Activated CD4-positive, alpha-beta T cell treated with anti-CD3 and anti-CD28 coated beads for 36 hours (primary cell): Measurements from ENCODE around the gene ANKRD29. TPM values are rescaled to one million over a fixed set of nuclear protein-coding genes. Genes with fewer than 3 reads are reported as not detected.

ENCODE experiments used
- ATAC-seq: fragments of 200-7000 bp; cut with Tn5 transposase; one replicate; pipeline ENCODE4 v1.10.0; 2021; ENCODE audit warnings: mild to moderate bottlenecking, moderate library complexity
- CTCF ChIA-PET: fragments of 350-600 bp; sonication (Branson Sonifier 250); formaldehyde crosslinking; loops from one replicate; lab custom pipeline; 2021; ENCODE audit warnings: antibody characterized with exemption; lab: Charles Lee
- POLR2A ChIA-PET: fragments of 350-600 bp; sonication (Branson Sonifier 250); formaldehyde crosslinking; loops from one replicate; lab custom pipeline; 2021; ENCODE audit warnings: antibody characterized with exemption, inconsistent platforms; lab: Charles Lee
- DNase-seq: peaks from one replicate; pipeline ENCODE4 v3.0.0-alpha.2; 2020
- H3K27ac Mint-ChIP-seq: one replicate; pipeline ENCODE4 v1.8.0; 2021; ENCODE audit warnings: mixed read lengths
- H3K27me3 Mint-ChIP-seq: one replicate; pipeline ENCODE4 v1.8.0; 2021; ENCODE audit warnings: mixed read lengths
- H3K36me3 Mint-ChIP-seq: one replicate; pipeline ENCODE4 v1.8.0; 2021; ENCODE audit warnings: low read depth, mixed read lengths
- H3K4me1 Mint-ChIP-seq: one replicate; pipeline ENCODE4 v1.8.0; 2021; ENCODE audit warnings: mixed read lengths
- H3K4me3 Mint-ChIP-seq: one replicate; pipeline ENCODE4 v1.8.0; 2021; ENCODE audit warnings: mild to moderate bottlenecking, moderate library complexity, mixed read lengths
- H3K9me3 Mint-ChIP-seq: one replicate; pipeline ENCODE4 v1.8.0; 2021; ENCODE audit warnings: low read depth, mixed read lengths
- intact Hi-C, 2 experiments: fragments of 100-400 bp; cut with DNase I in 1 of 2; cut with micrococcal nuclease in 1 of 2; formaldehyde crosslinking; loops; one replicate each; pipeline versions ENCODE4 v1.14.2 to v1.15.1; 2022 to 2024; cut with DNase I, micrococcal nuclease
- total RNA-seq, 2 experiments: library from RNA; stranded (reverse); gene quantifications; one replicate each; pipeline ENCODE4 v1.2.3, GENCODE V29; 2021

Gene ANKRD29
- total RNA-seq, 2 experiments from 2014 or later, result 0.21 TPM

- no peak overlapping the region for H3K4me3 Mint-ChIP-seq
- no peak for ATAC-seq
- H3K36me3 Mint-ChIP-seq, result peaks cover 3% of the 10 kb centered on the region
- H3K27me3 Mint-ChIP-seq, result peaks cover 8% of the 10 kb centered on the region
- H3K27ac Mint-ChIP-seq, result no peak overlapping the region
- CTCF ChIA-PET, result interaction anchor here (0.6 to 4.2 kb wide), 27 partner anchors 8 to 882 kb away, joined by 3 to 28 read pairs (median 4); no protein-coding TSS in a partner anchor
- POLR2A ChIA-PET, result no interaction called here
- H3K9me3 Mint-ChIP-seq, result peaks cover 4% of the 10 kb centered on the region
- intact Hi-C loops, result loop anchor here (1.0 to 10.0 kb wide), 5 partner anchors 80 to 203 kb away; no protein-coding TSS in a partner anchor
- H3K4me1 Mint-ChIP-seq, result no peaks in the 10 kb centered on the region
- DNase-seq, result no peak
These were observed 39.9 kb upstream of the ANKRD29 start for GRCh38 chr18:23702606-23703005.

DNA sequence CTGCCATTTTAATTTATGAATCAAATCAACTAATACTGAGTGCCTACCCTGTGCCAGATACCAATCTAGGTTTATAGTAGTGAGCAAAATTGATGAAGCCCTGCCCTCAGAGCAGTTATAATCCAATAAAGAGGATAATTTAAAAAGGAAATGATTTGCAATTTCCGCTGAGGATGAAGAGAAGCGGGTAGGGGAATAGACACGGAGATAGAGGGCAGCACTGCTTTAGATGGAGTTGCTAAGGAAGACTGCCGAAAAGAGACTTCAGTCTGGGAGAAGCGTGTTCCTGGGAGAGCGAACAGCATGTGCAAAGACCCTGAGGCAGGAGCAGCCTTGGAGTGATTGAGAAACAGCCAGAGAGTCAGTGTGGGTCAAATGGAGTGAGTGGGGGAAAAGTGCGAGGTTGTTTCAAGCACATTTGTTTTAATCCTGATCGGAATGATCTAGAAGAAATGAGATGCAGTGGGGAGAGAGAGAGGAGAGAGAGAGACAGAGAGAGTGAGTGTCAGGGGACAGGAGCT is 38.9 kb upstream of the ANKRD29 start:
- H3K9me3 Mint-ChIP-seq, result no peaks in the 10 kb centered on the region

GRCh38 chr18:23701017-23701416 is 38.3 kb upstream of the ANKRD29 start:
- H3K27ac Mint-ChIP-seq, result no peak overlapping the region
- H3K27me3 Mint-ChIP-seq, result peaks cover 8% of the 10 kb centered on the region
- H3K4me3 Mint-ChIP-seq, result no peak overlapping the region
- no peak for DNase-seq
- intact Hi-C loops, result loop anchor here (5.0 to 10.0 kb wide), 3 partner anchors 114 to 186 kb away; no protein-coding TSS in a partner anchor
- ChIA-PET CTCF (interaction anchor here (0.8 to 4.2 kb wide), 3 partner anchors 9 to 79 kb away, joined by 3 to 28 read pairs (median 6); no protein-coding TSS in a partner anchor), POLR2A (no interaction called here)
- no peaks in the 10 kb centered on the region for H3K9me3 Mint-ChIP-seq
- no peak for ATAC-seq
- no peaks in the 10 kb centered on the region for H3K36me3 Mint-ChIP-seq
- no peaks in the 10 kb centered on the region for H3K4me1 Mint-ChIP-seq

More for the DNA sequence above, 38.9 kb upstream of the ANKRD29 start:
- peaks cover 8% of the 10 kb centered on the region for H3K27me3 Mint-ChIP-seq
- intact Hi-C loops, result loop anchor here (5.0 to 10.0 kb wide), 3 partner anchors 113 to 187 kb away; no protein-coding TSS in a partner anchor
- ATAC-seq (no peak), DNase-seq (no peak)
- H3K36me3 Mint-ChIP-seq, result no peaks in the 10 kb centered on the region
- POLR2A ChIA-PET, result no interaction called here
- H3K27ac Mint-ChIP-seq, result no peak overlapping the region
- no peaks in the 10 kb centered on the region for H3K4me1 Mint-ChIP-seq
- H3K4me3 Mint-ChIP-seq, result no peak overlapping the region
- CTCF ChIA-PET, result interaction anchor here (0.8 to 4.2 kb wide), 4 partner anchors 36 to 80 kb away, joined by 3 to 28 read pairs (median 6); no protein-coding TSS in a partner anchor

GRCh38 chr18:23694637-23695430 is 32.1 kb upstream of the ANKRD29 start:
- no peak overlapping the region for H3K27ac Mint-ChIP-seq
- H3K27me3 Mint-ChIP-seq, result peaks cover 8% of the 10 kb centered on the region
- CTCF ChIA-PET, result interaction anchor here (0.6 to 4.2 kb wide), 4 partner anchors 9 to 666 kb away, joined by 3 to 18 read pairs (median 3); no protein-coding TSS in a partner anchor
- no peaks in the 10 kb centered on the region for H3K9me3 Mint-ChIP-seq
- intact Hi-C loops, result no loop called here
- DNase-seq (no peak), ATAC-seq (no peak)
- H3K4me1 Mint-ChIP-seq, result no peaks in the 10 kb centered on the region
- POLR2A ChIA-PET, result no interaction called here
- H3K4me3 Mint-ChIP-seq, result no peak overlapping the region
- H3K36me3 Mint-ChIP-seq, result no peaks in the 10 kb centered on the region

DNA sequence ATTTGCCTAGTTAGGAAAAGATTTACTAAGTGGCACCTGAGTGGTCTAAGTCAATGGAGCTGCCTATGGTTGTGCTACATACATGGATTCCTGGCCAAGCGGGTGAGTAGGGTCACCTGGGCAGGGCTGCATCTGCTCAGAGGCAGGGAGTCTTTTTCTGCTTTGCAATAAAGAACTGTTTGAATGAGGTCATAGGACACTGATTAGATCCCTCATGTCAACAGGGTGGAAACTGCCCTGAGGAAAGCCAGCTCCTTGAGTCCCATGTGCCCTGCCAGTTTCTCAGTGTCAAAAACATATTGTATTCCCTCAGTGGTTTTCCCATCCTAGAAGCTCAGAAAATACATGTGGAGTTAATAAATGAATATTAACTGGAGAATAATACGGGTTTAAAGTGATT is 31.1 kb upstream of the ANKRD29 start:
- Mint-ChIP-seq H3K27ac (no peak overlapping the region), H3K4me3 (no peak overlapping the region), H3K36me3 (no peaks in the 10 kb centered on the region), H3K9me3 (no peaks in the 10 kb centered on the region), H3K27me3 (peaks cover 11% of the 10 kb centered on the region), H3K4me1 (peaks cover 3% of the 10 kb centered on the region)
- CTCF ChIA-PET, result interaction anchor here (0.7 to 4.2 kb wide), 2 partner anchors 10 to 80 kb away, joined by 3 to 18 read pairs; no protein-coding TSS in a partner anchor
- DNase-seq (no peak), ATAC-seq (no peak)
- POLR2A ChIA-PET, result no interaction called here
- intact Hi-C loops, result no loop called here

- DNase-seq (peak; percentile 13), ATAC-seq (peak; percentile 7)
- ChIA-PET POLR2A (no interaction called here), CTCF (interaction anchor here (4.2 kb wide), 1 partner anchor 13 kb away, joined by 18 read pairs; no protein-coding TSS in a partner anchor)
- intact Hi-C loops, result no loop called here
- Mint-ChIP-seq H3K4me1 (peaks cover 5% of the 10 kb centered on the region), H3K27ac (no peak overlapping the region), H3K9me3 (no peaks in the 10 kb centered on the region), H3K36me3 (no peaks in the 10 kb centered on the region), H3K27me3 (peaks cover 32% of the 10 kb centered on the region), H3K4me3 (peak overlapping the region; percentile 40)
These were observed 27.9 kb upstream of the ANKRD29 start for GRCh38 chr18:23690505-23691068.

- H3K27ac Mint-ChIP-seq, result no peak overlapping the region
- peaks cover 32% of the 10 kb centered on the region for H3K27me3 Mint-ChIP-seq
- DNase-seq (peak; percentile 30), ATAC-seq (peak; percentile 38)
- POLR2A ChIA-PET, result no interaction called here
- intact Hi-C loops, result no loop called here
- H3K4me1 Mint-ChIP-seq, result peaks cover 5% of the 10 kb centered on the region
- H3K36me3 Mint-ChIP-seq, result no peaks in the 10 kb centered on the region
- no peaks in the 10 kb centered on the region for H3K9me3 Mint-ChIP-seq
- CTCF ChIA-PET, result no interaction called here
- peak overlapping the region; percentile 40 for H3K4me3 Mint-ChIP-seq
These were observed 27.1 kb upstream of the ANKRD29 start for GRCh38 chr18:23689616-23690504.

GRCh38 chr18:23689031-23689615 is 26.4 kb upstream of the ANKRD29 start, which contains the start of gene LAMA3:
TSS of gene LAMA3 (plus strand) at chr18:23689453. CDS start at chr18:23689684, 231 bp downstream.
- ChIA-PET POLR2A (no interaction called here), CTCF (interaction anchor here (1.4 kb wide), 1 partner anchor 28 kb away, joined by 4 read pairs; no protein-coding TSS in a partner anchor)
- Mint-ChIP-seq H3K27ac (no peak within 1 kb of the TSS), H3K36me3 (no peaks in the 10 kb centered on the region), H3K4me1 (peaks cover 5% of the 10 kb centered on the region), H3K4me3 (peak within 1 kb of the TSS; percentile 59), H3K27me3 (peaks cover 35% of the 10 kb centered on the region), H3K9me3 (no peaks in the 10 kb centered on the region)
- peak; percentile 57 for DNase-seq
- ATAC-seq, result peak; percentile 76
- intact Hi-C loops, result no loop called here

DNA sequence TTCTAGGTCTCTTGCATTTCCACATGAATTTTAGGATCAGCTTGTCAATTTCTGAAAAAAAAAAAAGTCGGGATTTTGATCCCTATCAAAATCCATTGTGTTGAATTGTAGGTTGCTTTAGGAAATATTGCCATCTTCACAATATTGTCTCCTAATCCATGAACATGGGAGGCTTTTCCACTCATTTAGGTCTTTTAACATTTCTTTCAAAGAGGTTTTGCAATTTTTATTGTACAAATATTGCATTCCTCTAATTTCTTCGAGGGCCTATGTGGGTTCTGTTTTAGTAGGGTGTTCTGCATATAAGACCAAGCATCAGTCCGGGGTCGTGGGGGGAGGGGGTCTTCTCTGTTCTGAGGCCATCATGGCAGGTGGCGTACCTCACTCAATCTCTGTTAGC is 25.8 kb upstream of the ANKRD29 start:
- no peaks in the 10 kb centered on the region for H3K36me3 Mint-ChIP-seq
- intact Hi-C loops, result no loop called here
- ATAC-seq (no peak), DNase-seq (no peak)
- ChIA-PET CTCF (interaction anchor here (1.2 to 1.4 kb wide), 2 partner anchors 15 to 27 kb away, joined by 4 read pairs; no protein-coding TSS in a partner anchor), POLR2A (no interaction called here)
- peaks cover 37% of the 10 kb centered on the region for H3K27me3 Mint-ChIP-seq
- no peak overlapping the region for H3K27ac Mint-ChIP-seq
- no peak overlapping the region for H3K4me3 Mint-ChIP-seq
- peaks cover 5% of the 10 kb centered on the region for H3K4me1 Mint-ChIP-seq
- H3K9me3 Mint-ChIP-seq, result no peaks in the 10 kb centered on the region

DNA sequence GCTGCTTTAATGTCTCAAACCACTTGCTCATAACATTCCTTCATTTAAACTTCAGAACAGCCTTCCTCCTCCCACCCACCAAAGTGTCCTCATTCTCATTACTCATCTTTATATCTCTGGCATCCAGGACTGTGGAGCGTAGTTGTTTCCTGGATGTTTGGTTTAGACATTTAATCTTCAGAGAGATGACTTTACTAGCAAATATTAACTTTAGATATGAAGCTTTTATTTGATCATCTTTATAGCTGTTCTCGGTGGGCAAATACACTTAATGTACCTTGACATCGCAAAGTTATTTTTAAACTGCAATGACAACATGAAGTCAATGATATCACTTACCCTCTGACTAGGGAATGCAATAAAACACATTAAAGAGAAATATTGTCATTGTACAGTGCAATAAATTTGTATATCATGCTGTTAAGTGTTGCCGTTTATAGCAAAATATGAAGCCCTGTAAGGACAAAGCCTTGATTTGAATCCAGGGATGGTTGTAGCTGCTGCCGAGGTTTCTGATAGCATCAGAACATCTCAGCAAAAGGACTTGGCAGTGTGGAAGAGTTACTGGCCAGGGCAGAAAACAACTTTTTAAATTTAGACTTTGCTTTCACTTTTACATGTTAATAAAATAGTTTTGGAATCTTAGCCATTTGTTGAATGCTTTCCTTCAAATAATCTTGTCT is 21.9 kb upstream of the ANKRD29 start:
- ATAC-seq, result no peak
- no peak for DNase-seq
- no peaks in the 10 kb centered on the region for H3K36me3 Mint-ChIP-seq
- no peak overlapping the region for H3K4me3 Mint-ChIP-seq
- no peak overlapping the region for H3K27ac Mint-ChIP-seq
- H3K27me3 Mint-ChIP-seq, result peaks cover 41% of the 10 kb centered on the region
- no peaks in the 10 kb centered on the region for H3K9me3 Mint-ChIP-seq
- H3K4me1 Mint-ChIP-seq, result peaks cover 5% of the 10 kb centered on the region
- ChIA-PET POLR2A (no interaction called here), CTCF (interaction anchor here (0.6 to 0.8 kb wide), 2 partner anchors 10 to 11 kb away, joined by 3 to 4 read pairs; no protein-coding TSS in a partner anchor)
- intact Hi-C loops, result no loop called here
